K562 (cell line): Measurements from ENCODE around the gene PTRH2. TPM values are rescaled to one million over a fixed set of nuclear protein-coding genes. Genes with fewer than 3 reads are reported as not detected.

Experiments used
- DACH1 ChIP-seq: fragments of 450-650 bp; IDR thresholded peaks from 2 replicates; pipeline ENCODE4 v1.6.1; 2018; ENCODE audit not compliant: partially characterized antibody
- DPF2 ChIP-seq: fragments of 450-650 bp; IDR thresholded peaks from 2 replicates; pipeline ENCODE4 v1.6.1; 2016
- ELK1 ChIP-seq: sonication (generic); formaldehyde crosslinking; IDR thresholded peaks from 2 replicates; pipeline ENCODE4 v1.8.1; 2022; ENCODE audit warnings: missing genetic modification reagents
- EWSR1 ChIP-seq: fragments of 450-650 bp; IDR thresholded peaks from 2 replicates; pipeline ENCODE4 v1.6.1; 2018; ENCODE audit warnings: borderline replicate concordance, mild to moderate bottlenecking, low read depth, moderate library complexity; ENCODE audit not compliant: partially characterized antibody
- FOXA1 ChIP-seq: fragments of 450-650 bp; IDR thresholded peaks from 2 replicates; pipeline ENCODE4 v1.6.1; 2016; ENCODE audit warnings: mild to moderate bottlenecking, borderline replicate concordance
- HMGN3 ChIP-seq: IDR thresholded peaks from 2 replicates; pipeline ENCODE4 v1.6.1; 2011; ENCODE audit warnings: borderline replicate concordance, low read depth, mild to moderate bottlenecking, mixed read lengths, low read length; ENCODE audit not compliant: insufficient read length; ENCODE audit errors: extremely low read depth
- MED1 ChIP-seq: sonication (generic); formaldehyde crosslinking; IDR thresholded peaks from 2 replicates; pipeline ENCODE4 v1.8.1; 2023; ENCODE audit warnings: missing genetic modification reagents, borderline replicate concordance
- MGA ChIP-seq: fragments of 450-650 bp; IDR thresholded peaks from 2 replicates; pipeline ENCODE4 v1.6.1; 2016; ENCODE audit warnings: mild to moderate bottlenecking, moderate library complexity
- POU5F1 ChIP-seq: fragments of 150-350 bp; IDR thresholded peaks from 2 replicates; pipeline ENCODE4 v1.6.1; 2014; ENCODE audit warnings: borderline replicate concordance, low read length, low read depth, mild to moderate bottlenecking; ENCODE audit not compliant: partially characterized antibody
- SAFB2 ChIP-seq: fragments of 200-400 bp; formaldehyde crosslinking; IDR thresholded peaks from 2 replicates; pipeline ENCODE4 v1.6.1; 2018; ENCODE audit warnings: borderline replicate concordance, low read length, low read depth, moderate library complexity; ENCODE audit not compliant: severe bottlenecking
- SNRNP70 ChIP-seq: fragments of 200-400 bp; formaldehyde crosslinking; optimal IDR thresholded peaks from 2 replicates; pipeline ENCODE3; 2017; ENCODE audit warnings: low read depth, low read length
- XRCC3 ChIP-seq: fragments of 450-650 bp; IDR thresholded peaks from 2 replicates; pipeline ENCODE4 v1.6.1; 2017; ENCODE audit warnings: mild to moderate bottlenecking, moderate library complexity
- ZFPM2 ChIP-seq: fragments of 250-450 bp; sonication (Bioruptor Pico); IDR thresholded peaks from 2 replicates; pipeline ENCODE4 v1.5.1; 2022; ENCODE audit warnings: mild to moderate bottlenecking
- ZNF253 ChIP-seq: fragments of 250-450 bp; sonication (Bioruptor Pico); conservative IDR thresholded peaks from 2 replicates; pipeline ENCODE4 v1.6.1; 2021; ENCODE audit warnings: mild to moderate bottlenecking
- ZNF785 ChIP-seq: fragments of 250-450 bp; sonication (Bioruptor Pico); IDR thresholded peaks from 2 replicates; pipeline ENCODE4 v1.4.0; 2020; ENCODE audit warnings: mild to moderate bottlenecking
- polyA plus RNA-seq, 8 experiments: library from polyadenylated mRNA; depleted of rRNA in 4 of 8; stranded (reverse) in 5 of 8; unstranded in 3 of 8; fragments of >200 nt; fragmentation: Nextera tagmentation in 2 of 8; fragmentation: Illumina TruSeq in 1 of 8; extraction: Ambion mirVana in 2 of 8; extraction: Trizol in 1 of 8; gene quantifications; 2 replicates each; pipeline versions ENCODE4 v1.2.1 to v1.2.3, GENCODE V29; 2011 to 2014; ENCODE audit warnings: inconsistent platforms in 1 of 8, missing spikeins in 1 of 8
- total RNA-seq, 7 experiments: library from RNA; depleted of rRNA in 6 of 7; stranded (reverse); fragments of >200 nt in 6 of 7; fragmentation: Illumina TruSeq in 2 of 7; extraction: Trizol in 2 of 7; gene quantifications; 2 replicates each; pipeline versions ENCODE4 v1.2.1 to v1.2.3, GENCODE V29; 2011 to 2021; ENCODE audit warnings: low replicate concordance in 1 of 7

PTRH2 gene
- total and polyA plus RNA-seq, 9 of the 15 experiments (the other 6 are each of a cell fraction or from before 2014, with no cell fraction given), result 53.1 to 210 (median 126) TPM

- no peak for TF ChIP-seq MGA
- no peak for TF ChIP-seq FOXA1
- TF ChIP-seq MED1 (CRISPR knock-in tag), result no peak
- no peak for TF ChIP-seq EWSR1
- no peak for TF ChIP-seq DACH1
- TF ChIP-seq XRCC3, result no peak
- no peak for TF ChIP-seq ELK1 (CRISPR knock-in tag)
- no peak for TF ChIP-seq ZNF253 (CRISPR knock-in tag)
- no peak for TF ChIP-seq POU5F1
- TF ChIP-seq ZFPM2 (CRISPR knock-in tag), result no peak
- peak; percentile 38; the same call in 1 of the 2 replicates for TF ChIP-seq DPF2
- TF ChIP-seq HMGN3, result no peak
- TF ChIP-seq SNRNP70, result no peak
- no peak for TF ChIP-seq ZNF785
- TF ChIP-seq SAFB2, result no peak
These were observed 11.1 kb downstream of the PTRH2 start (continued) for GRCh38 chr17:59695945-59696681.
